ENCODE data around the gene UGT1A8. TPM values are rescaled to one million over a fixed set of nuclear protein-coding genes. Genes with fewer than 3 reads are reported as not detected.

Gene UGT1A8
- total RNA-seq, 1 experiment from 2014 or later = 0.17 TPM

GRCh38 chr2:233792720-233793119, 175.3 kb downstream of the UGT1A8 start:
- DNase-seq = no peak
- no peak overlapping the region for H3K4me2 ChIP-seq
- no peaks in the 10 kb centered on the region for H3K27me3 ChIP-seq (ENCODE audit: insufficient read depth, low read depth)
- intact Hi-C loops (cut with micrococcal nuclease; ENCODE audit: unreplicated experiment) = no loop called here
- no peaks in the 10 kb centered on the region for H3K79me2 ChIP-seq (ENCODE audit: low read depth)
- TF ChIP-seq EZH2 (IDR thresholded peaks at IDR 0.05; ENCODE audit: low read depth) = no peak
- no peak for TF ChIP-seq CTCF (conservative IDR thresholded peaks at IDR 0.05)
- H3K9me2 ChIP-seq (ENCODE audit: insufficient read depth) = no peaks in the 10 kb centered on the region
- no peaks in the 10 kb centered on the region for H3K9me3 ChIP-seq (ENCODE audit: insufficient read depth, low read depth)
- no peaks in the 10 kb centered on the region for H3F3A ChIP-seq (ENCODE audit: insufficient read depth, low read depth)
- no peak overlapping the region for H3K4me3 ChIP-seq
- H3K4me1 ChIP-seq (replicated peaks; ENCODE audit: insufficient read depth) = no peaks in the 10 kb centered on the region
- POLR2A ChIA-PET (ENCODE audit: unreplicated experiment) = no interaction called here
- CTCF ChIA-PET = no interaction called here
- H3K36me3 ChIP-seq (ENCODE audit: low read depth) = no peaks in the 10 kb centered on the region
- no peak overlapping the region for H3K27ac ChIP-seq
- no peak overlapping the region for H2AFZ ChIP-seq
- no peaks in the 10 kb centered on the region for H4K20me1 ChIP-seq (ENCODE audit: insufficient read depth)
- no TSS peak for BruUV-seq (replicated peaks)

- H3K36me3 ChIP-seq (ENCODE audit: low read depth) = no peaks in the 10 kb centered on the region
- DNase-seq = no peak
- no peak overlapping the region for H3K27ac ChIP-seq
- no peaks in the 10 kb centered on the region for H3K27me3 ChIP-seq (ENCODE audit: insufficient read depth, low read depth)
- no peak overlapping the region for H2AFZ ChIP-seq
- H3K9me2 ChIP-seq (ENCODE audit: insufficient read depth) = no peaks in the 10 kb centered on the region
- H3F3A ChIP-seq (ENCODE audit: insufficient read depth, low read depth) = no peaks in the 10 kb centered on the region
- intact Hi-C loops (cut with micrococcal nuclease; ENCODE audit: unreplicated experiment) = no loop called here
- no peaks in the 10 kb centered on the region for H4K20me1 ChIP-seq (ENCODE audit: insufficient read depth)
- H3K9me3 ChIP-seq (ENCODE audit: insufficient read depth, low read depth) = no peaks in the 10 kb centered on the region
- ChIA-PET POLR2A (ENCODE audit: unreplicated experiment) (no interaction called here), CTCF (no interaction called here)
- no peaks in the 10 kb centered on the region for H3K79me2 ChIP-seq (ENCODE audit: low read depth)
- H3K4me1 ChIP-seq (replicated peaks; ENCODE audit: insufficient read depth) = no peaks in the 10 kb centered on the region
- no peak overlapping the region for H3K4me3 ChIP-seq
- no TSS peak for BruUV-seq (replicated peaks)
- TF ChIP-seq EZH2 (IDR thresholded peaks at IDR 0.05; ENCODE audit: low read depth) (no peak), CTCF (conservative IDR thresholded peaks at IDR 0.05) (no peak)
- H3K4me2 ChIP-seq = no peak overlapping the region
Measured at GRCh38 chr2:233793465-233794127, 176.2 kb downstream of the UGT1A8 start.

- no peak overlapping the region for H3K27ac ChIP-seq
- POLR2A ChIA-PET (ENCODE audit: unreplicated experiment) = no interaction called here
- no peak overlapping the region for H2AFZ ChIP-seq
- TF ChIP-seq EZH2 (IDR thresholded peaks at IDR 0.05; ENCODE audit: low read depth) (no peak), CTCF (conservative IDR thresholded peaks at IDR 0.05) (no peak)
- no peak overlapping the region for H3K4me2 ChIP-seq
- no peaks in the 10 kb centered on the region for H3K27me3 ChIP-seq (ENCODE audit: insufficient read depth, low read depth)
- DNase-seq = no peak
- intact Hi-C loops (cut with micrococcal nuclease; ENCODE audit: unreplicated experiment) = no loop called here
- no peaks in the 10 kb centered on the region for H3K36me3 ChIP-seq (ENCODE audit: low read depth)
- BruUV-seq (replicated peaks) = no TSS peak
- H3F3A ChIP-seq (ENCODE audit: insufficient read depth, low read depth) = no peaks in the 10 kb centered on the region
- no peaks in the 10 kb centered on the region for H4K20me1 ChIP-seq (ENCODE audit: insufficient read depth)
- H3K4me3 ChIP-seq = no peak overlapping the region
- H3K9me2 ChIP-seq (ENCODE audit: insufficient read depth) = no peaks in the 10 kb centered on the region
- CTCF ChIA-PET = no interaction called here
- H3K9me3 ChIP-seq (ENCODE audit: insufficient read depth, low read depth) = no peaks in the 10 kb centered on the region
- H3K79me2 ChIP-seq (ENCODE audit: low read depth) = no peaks in the 10 kb centered on the region
- H3K4me1 ChIP-seq (replicated peaks; ENCODE audit: insufficient read depth) = no peaks in the 10 kb centered on the region
Measured at GRCh38 chr2:233794128-233794658, 176.8 kb downstream of the UGT1A8 start.
